K562 (cell line): ENCODE measurements around the gene HSD17B8. TPM values are rescaled to one million over a fixed set of nuclear protein-coding genes. Genes with fewer than 3 reads are reported as not detected.

Experiments used
- GTF2A2 ChIP-seq: IDR thresholded peaks from 2 replicates; pipeline ENCODE4 v1.6.1; 2016; ENCODE audit warnings: mild to moderate bottlenecking, missing genetic modification characterization, missing compliant biosample characterization
- RBM39 ChIP-seq: fragments of 200-400 bp; formaldehyde crosslinking; optimal IDR thresholded peaks from 2 replicates; pipeline ENCODE3; 2018; ENCODE audit warnings: low read depth, low read length
- TAF7 ChIP-seq: fragments of 450-650 bp; IDR thresholded peaks from 2 replicates; pipeline ENCODE4 v1.6.1; 2016; ENCODE audit warnings: missing genetic modification characterization, missing compliant biosample characterization
- TCF7L2 ChIP-seq: fragments of 150-350 bp; IDR thresholded peaks from 2 replicates; pipeline ENCODE4 v1.6.1; 2016; ENCODE audit warnings: low read depth, mild to moderate bottlenecking, low read length, moderate library complexity
- TEAD1 ChIP-seq, 2 experiments: fragments of 450-650 bp in 1 of 2; sonication (generic) in 1 of 2; formaldehyde crosslinking; IDR thresholded peaks; 2 replicates each; pipeline versions ENCODE4 v1.4.0 to v1.8.0; 2020 to 2022; ENCODE audit warnings: mild to moderate bottlenecking in 2 of 2, missing genetic modification reagents in 1 of 2
- TSC22D4 ChIP-seq: fragments of 450-650 bp; IDR thresholded peaks from 2 replicates; pipeline ENCODE4 v1.6.1; 2016; ENCODE audit warnings: missing genetic modification characterization, missing biosample characterization, control low read depth
- ZNF449 ChIP-seq: fragments of 250-450 bp; sonication (Bioruptor Pico); IDR thresholded peaks from 2 replicates; pipeline ENCODE4 v1.8.0; 2022; ENCODE audit warnings: moderate library complexity, mild to moderate bottlenecking, inconsistent platforms
- ZNF76 ChIP-seq: fragments of 250-450 bp; sonication (Bioruptor Pico); IDR thresholded peaks from 2 replicates; pipeline ENCODE4 v1.4.0; 2020; ENCODE audit warnings: mild to moderate bottlenecking, moderate library complexity, borderline replicate concordance
- polyA plus RNA-seq, 8 experiments: library from polyadenylated mRNA; depleted of rRNA in 4 of 8; stranded (reverse) in 5 of 8; unstranded in 3 of 8; fragments of >200 nt; fragmentation: Nextera tagmentation in 2 of 8; fragmentation: Illumina TruSeq in 1 of 8; extraction: Ambion mirVana in 2 of 8; extraction: Trizol in 1 of 8; gene quantifications; 2 replicates each; pipeline versions ENCODE4 v1.2.1 to v1.2.3, GENCODE V29; 2011 to 2014; ENCODE audit warnings: inconsistent platforms in 1 of 8, missing spikeins in 1 of 8
- total RNA-seq, 7 experiments: library from RNA; depleted of rRNA in 6 of 7; stranded (reverse); fragments of >200 nt in 6 of 7; fragmentation: Illumina TruSeq in 2 of 7; extraction: Trizol in 2 of 7; gene quantifications; 2 replicates each; pipeline versions ENCODE4 v1.2.1 to v1.2.3, GENCODE V29; 2011 to 2021; ENCODE audit warnings: low replicate concordance in 1 of 7
- TF ChIP-seq, protein P1 (sequence below): fragments of 250-450 bp; sonication (Bioruptor Pico); IDR thresholded peaks from 2 replicates; pipeline ENCODE4 v1.9.0; 2021; ENCODE audit warnings: mild to moderate bottlenecking, inconsistent platforms
- TF ChIP-seq, protein P2 (sequence below): fragments of 250-450 bp; sonication (Bioruptor Pico); IDR thresholded peaks from 2 replicates; pipeline ENCODE4 v1.5.0; 2021; ENCODE audit warnings: mild to moderate bottlenecking, borderline replicate concordance
- TF ChIP-seq, protein P3 (sequence below): sonication (generic); formaldehyde crosslinking; IDR thresholded peaks from 2 replicates; pipeline ENCODE4 v1.8.1; 2023; ENCODE audit warnings: mild to moderate bottlenecking, missing genetic modification reagents
- TF ChIP-seq, protein P4 (sequence below): fragments of 250-450 bp; sonication (Bioruptor Pico); IDR thresholded peaks from 2 replicates; pipeline ENCODE4 v1.5.0; 2020; ENCODE audit warnings: mild to moderate bottlenecking, borderline replicate concordance

HSD17B8 gene
- total and polyA plus RNA-seq, 9 of the 15 experiments (the other 6 are each of a cell fraction or from before 2014, with no cell fraction given): 3.7 to 35.2 (median 14.2) TPM

DNA sequence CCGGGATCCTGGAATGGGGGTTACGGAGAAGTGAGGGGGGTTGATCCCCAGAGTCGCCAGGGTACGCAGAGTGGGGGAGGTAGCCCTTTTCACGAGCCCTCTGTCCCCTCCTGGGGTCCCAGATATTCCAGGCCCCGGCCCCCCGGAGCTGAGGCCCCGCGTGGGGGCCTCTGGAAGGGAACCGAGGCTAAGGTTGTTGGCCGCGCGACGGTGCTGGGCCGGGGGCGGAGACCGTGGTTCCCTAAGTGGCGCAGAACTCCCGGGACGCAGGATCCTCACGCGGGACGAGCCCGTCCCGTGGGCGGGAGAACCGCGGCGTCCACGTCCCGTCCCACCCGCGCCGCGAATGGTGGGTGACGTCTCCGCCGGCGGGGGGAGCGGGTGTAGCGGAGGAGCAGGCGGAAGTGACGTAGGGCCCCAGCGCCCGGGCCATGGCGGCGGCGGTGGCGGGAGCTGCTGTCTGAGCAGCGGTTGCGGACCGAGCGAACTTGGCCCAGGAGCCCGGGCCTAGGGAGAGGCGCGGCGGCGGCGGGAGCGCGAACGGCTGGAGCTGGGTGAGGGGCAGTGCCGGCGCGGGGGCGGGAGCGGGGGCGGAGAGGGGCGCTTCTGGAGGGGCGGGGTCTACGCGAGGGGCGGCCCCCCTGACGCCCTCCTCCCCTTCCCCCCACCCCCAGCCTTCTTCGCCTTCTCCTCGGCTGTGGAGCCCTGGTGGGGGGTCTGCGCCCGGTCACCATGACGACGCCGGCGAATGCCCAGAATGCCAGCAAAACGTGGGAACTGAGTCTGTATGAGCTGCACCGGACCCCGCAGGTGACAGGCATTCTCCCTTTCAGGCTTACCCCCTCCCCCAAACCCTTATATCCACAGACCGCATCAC, 3.9 kb downstream of the HSD17B8 start, which contains the start of gene RING1 (continued):
- TF ChIP-seq TCF7L2 (no peak), RBM39 (no peak), ZNF449 (CRISPR knock-in tag) (no peak), TEAD1 (CRISPR knock-in tag; IDR thresholded peaks at IDR 0.05) (peak in 1 of 2 experiments; percentile 28; a peak in 1 of 4 replicates), TSC22D4 (tag) (no peak), GTF2A2 (tag) (peak; percentile 61; the same call in 1 of the 2 replicates), TAF7 (tag) (no peak), ZNF76 (no peak)
- TF ChIP-seq, protein P1, sequence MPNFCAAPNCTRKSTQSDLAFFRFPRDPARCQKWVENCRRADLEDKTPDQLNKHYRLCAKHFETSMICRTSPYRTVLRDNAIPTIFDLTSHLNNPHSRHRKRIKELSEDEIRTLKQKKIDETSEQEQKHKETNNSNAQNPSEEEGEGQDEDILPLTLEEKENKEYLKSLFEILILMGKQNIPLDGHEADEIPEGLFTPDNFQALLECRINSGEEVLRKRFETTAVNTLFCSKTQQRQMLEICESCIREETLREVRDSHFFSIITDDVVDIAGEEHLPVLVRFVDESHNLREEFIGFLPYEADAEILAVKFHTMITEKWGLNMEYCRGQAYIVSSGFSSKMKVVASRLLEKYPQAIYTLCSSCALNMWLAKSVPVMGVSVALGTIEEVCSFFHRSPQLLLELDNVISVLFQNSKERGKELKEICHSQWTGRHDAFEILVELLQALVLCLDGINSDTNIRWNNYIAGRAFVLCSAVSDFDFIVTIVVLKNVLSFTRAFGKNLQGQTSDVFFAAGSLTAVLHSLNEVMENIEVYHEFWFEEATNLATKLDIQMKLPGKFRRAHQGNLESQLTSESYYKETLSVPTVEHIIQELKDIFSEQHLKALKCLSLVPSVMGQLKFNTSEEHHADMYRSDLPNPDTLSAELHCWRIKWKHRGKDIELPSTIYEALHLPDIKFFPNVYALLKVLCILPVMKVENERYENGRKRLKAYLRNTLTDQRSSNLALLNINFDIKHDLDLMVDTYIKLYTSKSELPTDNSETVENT (CRISPR knock-in tag): peak; percentile 95
- TF ChIP-seq, protein P2, sequence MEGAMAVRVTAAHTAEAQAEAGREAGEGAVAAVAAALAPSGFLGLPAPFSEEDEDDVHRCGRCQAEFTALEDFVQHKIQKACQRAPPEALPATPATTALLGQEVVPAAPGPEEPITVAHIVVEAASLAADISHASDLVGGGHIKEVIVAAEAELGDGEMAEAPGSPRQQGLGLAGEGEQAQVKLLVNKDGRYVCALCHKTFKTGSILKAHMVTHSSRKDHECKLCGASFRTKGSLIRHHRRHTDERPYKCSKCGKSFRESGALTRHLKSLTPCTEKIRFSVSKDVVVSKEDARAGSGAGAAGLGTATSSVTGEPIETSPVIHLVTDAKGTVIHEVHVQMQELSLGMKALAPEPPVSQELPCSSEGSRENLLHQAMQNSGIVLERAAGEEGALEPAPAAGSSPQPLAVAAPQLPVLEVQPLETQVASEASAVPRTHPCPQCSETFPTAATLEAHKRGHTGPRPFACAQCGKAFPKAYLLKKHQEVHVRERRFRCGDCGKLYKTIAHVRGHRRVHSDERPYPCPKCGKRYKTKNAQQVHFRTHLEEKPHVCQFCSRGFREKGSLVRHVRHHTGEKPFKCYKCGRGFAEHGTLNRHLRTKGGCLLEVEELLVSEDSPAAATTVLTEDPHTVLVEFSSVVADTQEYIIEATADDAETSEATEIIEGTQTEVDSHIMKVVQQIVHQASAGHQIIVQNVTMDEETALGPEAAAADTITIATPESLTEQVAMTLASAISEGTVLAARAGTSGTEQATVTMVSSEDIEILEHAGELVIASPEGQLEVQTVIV (CRISPR knock-in tag): no peak
- TF ChIP-seq, protein P3, sequence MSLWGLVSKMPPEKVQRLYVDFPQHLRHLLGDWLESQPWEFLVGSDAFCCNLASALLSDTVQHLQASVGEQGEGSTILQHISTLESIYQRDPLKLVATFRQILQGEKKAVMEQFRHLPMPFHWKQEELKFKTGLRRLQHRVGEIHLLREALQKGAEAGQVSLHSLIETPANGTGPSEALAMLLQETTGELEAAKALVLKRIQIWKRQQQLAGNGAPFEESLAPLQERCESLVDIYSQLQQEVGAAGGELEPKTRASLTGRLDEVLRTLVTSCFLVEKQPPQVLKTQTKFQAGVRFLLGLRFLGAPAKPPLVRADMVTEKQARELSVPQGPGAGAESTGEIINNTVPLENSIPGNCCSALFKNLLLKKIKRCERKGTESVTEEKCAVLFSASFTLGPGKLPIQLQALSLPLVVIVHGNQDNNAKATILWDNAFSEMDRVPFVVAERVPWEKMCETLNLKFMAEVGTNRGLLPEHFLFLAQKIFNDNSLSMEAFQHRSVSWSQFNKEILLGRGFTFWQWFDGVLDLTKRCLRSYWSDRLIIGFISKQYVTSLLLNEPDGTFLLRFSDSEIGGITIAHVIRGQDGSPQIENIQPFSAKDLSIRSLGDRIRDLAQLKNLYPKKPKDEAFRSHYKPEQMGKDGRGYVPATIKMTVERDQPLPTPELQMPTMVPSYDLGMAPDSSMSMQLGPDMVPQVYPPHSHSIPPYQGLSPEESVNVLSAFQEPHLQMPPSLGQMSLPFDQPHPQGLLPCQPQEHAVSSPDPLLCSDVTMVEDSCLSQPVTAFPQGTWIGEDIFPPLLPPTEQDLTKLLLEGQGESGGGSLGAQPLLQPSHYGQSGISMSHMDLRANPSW (CRISPR knock-in tag): peak; percentile 94; the same call in 1 of the 2 replicates
- TF ChIP-seq, protein P4, sequence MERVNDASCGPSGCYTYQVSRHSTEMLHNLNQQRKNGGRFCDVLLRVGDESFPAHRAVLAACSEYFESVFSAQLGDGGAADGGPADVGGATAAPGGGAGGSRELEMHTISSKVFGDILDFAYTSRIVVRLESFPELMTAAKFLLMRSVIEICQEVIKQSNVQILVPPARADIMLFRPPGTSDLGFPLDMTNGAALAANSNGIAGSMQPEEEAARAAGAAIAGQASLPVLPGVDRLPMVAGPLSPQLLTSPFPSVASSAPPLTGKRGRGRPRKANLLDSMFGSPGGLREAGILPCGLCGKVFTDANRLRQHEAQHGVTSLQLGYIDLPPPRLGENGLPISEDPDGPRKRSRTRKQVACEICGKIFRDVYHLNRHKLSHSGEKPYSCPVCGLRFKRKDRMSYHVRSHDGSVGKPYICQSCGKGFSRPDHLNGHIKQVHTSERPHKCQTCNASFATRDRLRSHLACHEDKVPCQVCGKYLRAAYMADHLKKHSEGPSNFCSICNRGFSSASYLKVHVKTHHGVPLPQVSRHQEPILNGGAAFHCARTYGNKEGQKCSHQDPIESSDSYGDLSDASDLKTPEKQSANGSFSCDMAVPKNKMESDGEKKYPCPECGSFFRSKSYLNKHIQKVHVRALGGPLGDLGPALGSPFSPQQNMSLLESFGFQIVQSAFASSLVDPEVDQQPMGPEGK (CRISPR knock-in tag): 0 out of 2 replicates have a peak, but pooled peaks have one; percentile 50
